LNCAP (cell line): ENCODE data around the gene GPR157.

Experiments used
- TF ChIP-seq, protein P1 (sequence below): fragments of 450-650 bp; IDR thresholded peaks from 2 replicates; pipeline ENCODE4 v1.5.1; 2017; ENCODE audit warnings: mild to moderate bottlenecking

GPR157 gene

DNA sequence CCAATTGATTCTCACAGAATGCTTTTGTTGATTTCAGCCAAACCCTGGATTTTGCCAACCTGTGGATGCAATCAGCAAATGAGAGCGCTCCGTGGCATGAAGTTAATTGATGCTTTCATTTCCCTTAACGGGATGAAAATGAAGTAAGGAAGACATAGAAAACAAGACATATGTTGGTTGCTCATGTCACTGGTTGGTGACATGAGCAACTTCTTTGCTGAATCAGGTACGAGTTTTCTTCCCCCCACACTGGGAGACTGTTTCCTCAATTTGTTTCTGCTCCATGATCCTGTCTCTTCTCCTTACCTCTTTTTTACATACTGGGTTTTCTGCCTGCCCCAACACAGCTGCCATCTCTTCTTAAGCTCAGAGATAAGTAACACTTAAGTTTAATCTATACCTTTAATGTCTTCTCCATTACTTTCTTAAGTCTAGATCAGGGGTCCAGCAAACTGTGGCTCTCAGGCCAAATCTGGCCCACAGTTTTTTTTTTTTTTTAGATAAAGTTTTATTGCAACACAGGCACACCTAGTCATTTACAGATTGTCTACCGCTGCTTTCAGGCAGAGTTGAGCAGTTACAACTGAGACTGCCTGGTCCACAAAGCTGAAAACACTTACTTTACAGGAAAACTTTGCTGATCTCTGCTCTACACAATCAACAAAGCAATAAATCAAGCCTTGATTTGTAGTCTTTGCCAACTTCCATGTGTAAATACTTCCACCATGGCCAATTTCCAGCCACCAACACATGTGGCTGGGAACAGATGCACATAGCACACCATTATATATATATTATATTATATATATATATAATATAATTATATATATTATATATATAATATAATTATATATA, 13.3 kb downstream of the GPR157 start:
- TF ChIP-seq, protein P1, sequence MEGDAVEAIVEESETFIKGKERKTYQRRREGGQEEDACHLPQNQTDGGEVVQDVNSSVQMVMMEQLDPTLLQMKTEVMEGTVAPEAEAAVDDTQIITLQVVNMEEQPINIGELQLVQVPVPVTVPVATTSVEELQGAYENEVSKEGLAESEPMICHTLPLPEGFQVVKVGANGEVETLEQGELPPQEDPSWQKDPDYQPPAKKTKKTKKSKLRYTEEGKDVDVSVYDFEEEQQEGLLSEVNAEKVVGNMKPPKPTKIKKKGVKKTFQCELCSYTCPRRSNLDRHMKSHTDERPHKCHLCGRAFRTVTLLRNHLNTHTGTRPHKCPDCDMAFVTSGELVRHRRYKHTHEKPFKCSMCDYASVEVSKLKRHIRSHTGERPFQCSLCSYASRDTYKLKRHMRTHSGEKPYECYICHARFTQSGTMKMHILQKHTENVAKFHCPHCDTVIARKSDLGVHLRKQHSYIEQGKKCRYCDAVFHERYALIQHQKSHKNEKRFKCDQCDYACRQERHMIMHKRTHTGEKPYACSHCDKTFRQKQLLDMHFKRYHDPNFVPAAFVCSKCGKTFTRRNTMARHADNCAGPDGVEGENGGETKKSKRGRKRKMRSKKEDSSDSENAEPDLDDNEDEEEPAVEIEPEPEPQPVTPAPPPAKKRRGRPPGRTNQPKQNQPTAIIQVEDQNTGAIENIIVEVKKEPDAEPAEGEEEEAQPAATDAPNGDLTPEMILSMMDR: no peak

DNA sequence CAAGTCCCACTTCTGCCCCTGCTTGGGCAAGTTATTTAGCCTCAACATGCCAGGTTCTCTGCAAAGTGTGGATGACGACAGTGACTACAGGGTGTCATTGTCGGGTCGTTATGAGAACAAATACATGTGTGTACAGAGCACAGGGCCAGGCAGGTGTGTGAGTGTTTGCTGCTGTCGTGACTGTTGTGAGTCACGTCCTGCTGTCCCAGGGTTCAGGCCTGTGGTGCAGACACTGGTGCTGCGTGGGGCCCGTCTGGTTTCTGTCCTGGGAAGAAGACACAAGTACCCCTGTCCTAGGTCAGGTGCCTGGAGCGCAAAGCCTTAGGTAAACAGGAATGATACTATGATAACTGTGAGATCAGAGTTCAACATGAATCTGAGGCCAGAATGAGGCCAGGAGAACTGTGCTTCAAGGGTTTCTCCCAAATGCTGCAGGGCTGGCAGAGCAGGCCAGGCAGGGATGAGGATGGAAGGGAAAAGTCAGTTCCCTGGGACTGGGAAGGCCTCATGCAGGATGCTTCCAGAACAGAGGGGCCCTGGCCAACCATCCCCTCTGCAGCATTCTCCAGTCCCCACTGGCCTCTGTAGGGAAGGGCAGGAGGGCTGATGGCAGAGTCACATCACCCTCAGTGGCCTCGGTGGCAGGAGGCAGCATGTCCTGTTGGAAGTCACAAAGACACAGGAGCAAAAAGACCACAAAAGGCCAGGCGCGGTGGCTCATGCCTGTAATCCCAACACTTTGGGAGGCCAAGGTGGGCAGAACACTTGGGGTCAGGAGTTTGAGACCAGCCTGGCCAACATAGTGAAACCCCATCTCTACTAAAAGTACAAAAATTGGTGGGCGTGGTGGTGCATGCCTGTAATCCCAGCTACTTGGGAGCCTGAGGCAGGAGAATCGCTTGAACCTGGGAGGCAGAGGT, 15.7 kb downstream of the GPR157 start:
- TF ChIP-seq, protein P1: no peak

DNA sequence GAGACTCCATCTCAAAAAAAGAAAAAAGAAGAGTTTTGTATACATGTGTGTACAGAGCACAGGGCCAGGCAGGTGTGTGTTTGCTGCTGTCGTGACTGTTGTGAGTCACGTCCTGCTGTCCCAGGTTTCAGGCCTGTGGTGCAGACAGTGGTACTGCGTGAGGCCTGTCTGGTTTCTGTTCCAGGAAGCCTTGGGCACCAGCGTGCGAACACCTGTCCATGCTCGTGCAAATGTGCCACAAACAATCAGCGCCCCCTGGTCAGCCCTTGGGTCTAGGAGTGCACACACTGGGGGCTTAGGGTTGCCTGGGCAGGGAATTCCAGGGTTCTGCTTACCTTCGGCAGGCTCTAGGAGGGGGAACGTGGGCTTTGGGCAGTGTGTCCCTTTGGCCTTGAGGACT, 16.9 kb downstream of the GPR157 start:
- TF ChIP-seq, protein P1: no peak

DNA sequence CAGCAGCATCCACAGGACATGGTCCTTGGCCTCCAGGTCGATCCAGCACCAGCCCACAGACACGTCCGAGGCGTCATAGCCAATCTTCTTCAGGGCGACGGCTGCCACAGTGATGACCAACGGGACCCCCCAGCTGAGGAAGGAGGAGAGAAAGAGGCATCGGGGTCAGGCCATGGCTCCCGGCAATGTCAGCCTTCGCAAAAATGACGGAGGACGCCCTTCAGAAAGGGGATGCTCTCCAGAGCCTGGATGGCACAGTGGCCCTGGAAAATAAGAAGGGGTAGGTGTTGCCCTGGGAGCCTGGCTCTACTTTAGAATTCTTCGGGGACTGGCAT, 17.6 kb downstream of the GPR157 start:
- TF ChIP-seq, protein P1: no peak

DNA sequence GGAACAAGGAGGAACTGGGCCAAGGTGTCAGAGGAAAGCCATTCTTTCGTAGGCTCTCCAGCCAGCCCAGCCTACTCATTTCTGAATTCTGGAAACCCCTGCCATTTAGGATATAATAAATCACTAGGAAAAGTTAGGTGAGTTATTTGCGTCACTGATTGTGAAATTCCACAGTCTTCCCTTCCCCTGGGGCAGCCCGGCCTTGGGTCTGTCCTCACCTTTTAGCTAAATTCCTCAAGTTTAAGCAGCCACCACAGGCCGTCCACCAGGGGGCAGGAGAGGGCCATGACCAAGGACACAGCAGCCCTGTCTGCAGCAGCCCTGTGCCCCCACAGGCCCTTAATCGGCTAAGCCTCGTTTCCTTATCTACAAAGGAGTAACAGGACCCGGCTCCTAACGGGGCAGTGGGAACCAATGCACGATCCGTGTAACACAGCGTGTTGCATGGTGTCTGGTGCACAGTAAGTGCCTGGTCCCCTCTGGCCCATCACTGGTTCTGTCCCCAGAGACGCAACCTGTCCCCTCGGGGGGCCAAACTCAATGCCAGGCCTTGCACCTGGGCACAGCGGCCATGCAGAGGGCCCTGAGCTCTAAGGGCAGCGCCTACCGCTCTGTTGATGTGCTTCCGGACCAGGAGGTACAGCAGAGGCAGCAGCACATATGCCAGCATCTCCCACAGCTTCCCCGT, 18.1 kb downstream of the GPR157 start:
- TF ChIP-seq, protein P1: peak; percentile 92

DNA sequence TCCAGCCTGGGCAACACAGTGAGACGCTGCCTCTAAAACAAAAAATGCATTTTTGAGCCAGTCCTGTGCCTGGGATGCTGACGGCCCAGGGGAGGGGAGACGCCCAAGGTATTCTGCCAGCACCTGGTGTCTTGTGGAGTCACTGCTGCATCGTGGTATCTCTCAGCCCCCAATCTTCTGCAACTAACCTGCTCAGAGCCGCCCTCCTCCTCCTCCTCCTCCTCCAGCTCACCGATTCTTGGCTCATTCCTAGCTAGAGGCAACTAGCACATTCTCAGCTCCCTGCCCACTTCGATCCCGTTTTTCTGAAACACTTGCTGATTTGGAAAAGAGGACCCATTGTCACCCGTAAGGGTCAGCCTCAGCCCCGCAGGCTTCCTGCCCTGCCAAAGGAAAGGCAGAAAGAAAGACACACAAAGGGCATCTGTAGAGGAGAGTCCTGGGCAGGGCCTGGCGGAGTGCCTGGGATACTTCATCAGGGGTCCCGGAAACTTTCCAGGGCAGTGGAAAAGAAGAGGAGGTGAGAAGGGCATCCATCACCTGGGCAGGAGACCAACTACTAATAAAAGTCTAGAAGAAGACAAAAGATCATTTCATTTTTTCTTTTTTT, 20.7 kb downstream of the GPR157 start:
- TF ChIP-seq, protein P1: no peak

DNA sequence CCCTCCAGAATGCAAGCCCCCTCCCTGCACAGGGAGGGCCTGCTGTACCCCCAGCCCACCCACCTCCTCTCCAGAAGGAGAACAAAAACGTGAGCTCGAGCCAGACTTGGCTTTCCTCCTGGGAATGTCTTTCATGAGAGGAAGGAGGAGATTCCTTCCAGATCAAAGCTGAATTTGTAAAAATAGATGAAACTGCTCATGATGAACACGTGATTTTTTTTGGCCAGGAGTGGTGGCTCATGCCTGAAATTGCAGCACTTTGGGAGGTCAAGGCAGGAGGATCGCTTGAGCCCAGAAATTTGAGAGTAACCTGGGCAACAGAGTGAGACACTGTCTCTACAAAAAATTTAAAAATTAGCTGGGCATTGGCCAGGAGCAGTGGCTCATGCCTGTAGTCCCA, 21.8 kb downstream of the GPR157 start:
- TF ChIP-seq, protein P1: no peak
